H1 (cell line): ENCODE measurements around the gene MTX2. TPM values are rescaled to one million over a fixed set of nuclear protein-coding genes. Genes with fewer than 3 reads are reported as not detected.

Experiments
- CTCF ChIA-PET: fragments of 300-600 bp; sonication (Branson Sonifier 250); formaldehyde crosslinking; loops from one replicate; lab custom pipeline; 2021; ENCODE audit not compliant: partially characterized antibody; lab: Charles Lee
- POLR2A ChIA-PET: fragments of 300-600 bp; sonication (Branson Sonifier 250); formaldehyde crosslinking; loops from one replicate; lab custom pipeline; 2021; ENCODE audit warnings: inconsistent platforms; ENCODE audit not compliant: partially characterized antibody; lab: Charles Lee
- DNase-seq, 2 experiments: peaks; one replicate each; pipeline versions ENCODE4 v3.0.0 to v3.0.0-alpha.2; 2010 to 2022; ENCODE audit warnings: low spot score in 2 of 2, low read depth in 1 of 2, mixed read lengths in 1 of 2
- FAIRE-seq: peaks from 2 replicates; lab custom pipeline; 2011; peaks lifted over from hg19 to GRCh38; lab: Jason Lieb, UNC
- H2AFZ ChIP-seq: 2 replicates; pipeline ENCODE4 v1.8.1; 2012; ENCODE audit warnings: low read length, inconsistent platforms
- H2AK5ac ChIP-seq: 2 replicates; pipeline ENCODE4 v1.6.1; 2013; ENCODE audit warnings: low read depth, low read length
- H2BK120ac ChIP-seq: replicated peaks from 2 replicates; pipeline ENCODE3; 2013; ENCODE audit warnings: low read depth, low read length, inconsistent platforms
- H2BK12ac ChIP-seq: 2 replicates; pipeline ENCODE4 v1.6.1; 2013; ENCODE audit warnings: low read depth, low read length
- H2BK15ac ChIP-seq: 2 replicates; pipeline ENCODE4 v1.6.1; 2013; ENCODE audit warnings: low read length
- H2BK20ac ChIP-seq: 2 replicates; pipeline ENCODE4 v1.6.1; 2013; ENCODE audit warnings: low read length
- H2BK5ac ChIP-seq: 2 replicates; pipeline ENCODE4 v1.6.1; 2013; ENCODE audit warnings: low read depth, low read length
- H3K14ac ChIP-seq: 2 replicates; pipeline ENCODE4 v1.6.1; 2013; ENCODE audit warnings: inconsistent platforms; ENCODE audit not compliant: insufficient read length
- H3K18ac ChIP-seq: 2 replicates; pipeline ENCODE4 v1.6.1; 2013; ENCODE audit warnings: low read length; ENCODE audit errors: extremely low read depth
- H3K23ac ChIP-seq: 2 replicates; pipeline ENCODE4 v1.6.1; 2013; ENCODE audit warnings: inconsistent platforms; ENCODE audit not compliant: insufficient read length
- H3K23me2 ChIP-seq: 2 replicates; pipeline ENCODE4 v1.6.1; 2013; ENCODE audit warnings: low read depth, low read length
- H3K27ac ChIP-seq: 2 replicates; pipeline ENCODE4 v1.6.1; 2011; ENCODE audit warnings: low read depth, low read length, inconsistent platforms
- H3K27me3 ChIP-seq, 4 experiments: replicated peaks in 1 of 4; 1 replicate in 1 of 4; 2 replicates in 3 of 4; pipeline versions ENCODE4 v1.6.1 to v1.8.1; 2011 to 2013; ENCODE audit warnings: low read length in 3 of 4, mild to moderate bottlenecking in 3 of 4, inconsistent platforms in 2 of 4, mixed read lengths in 2 of 4, moderate library complexity in 1 of 4; ENCODE audit not compliant: control insufficient read depth in 3 of 4, insufficient read depth in 3 of 4; ENCODE audit errors: extremely low read depth in 1 of 4
- H3K36me3 ChIP-seq, 4 experiments: 2 replicates each; pipeline versions ENCODE4 v1.6.1 to v1.8.1; 2011 to 2013; ENCODE audit warnings: mild to moderate bottlenecking in 4 of 4, low read length in 3 of 4, moderate library complexity in 2 of 4, control low read depth in 1 of 4, inconsistent platforms in 1 of 4; ENCODE audit not compliant: insufficient read depth in 4 of 4, control insufficient read depth in 2 of 4
- H3K4ac ChIP-seq: replicated peaks from 2 replicates; pipeline ENCODE3; 2013; ENCODE audit warnings: low read length, low read depth, mixed read lengths, inconsistent platforms; ENCODE audit not compliant: insufficient read length
- H3K4me1 ChIP-seq, 4 experiments: replicated peaks in 1 of 4; 1 replicate in 1 of 4; 2 replicates in 3 of 4; pipeline versions ENCODE4 v1.6.1 to v1.8.1; 2011 to 2013; ENCODE audit warnings: low read length in 3 of 4, inconsistent platforms in 2 of 4, mixed read lengths in 1 of 4; ENCODE audit not compliant: insufficient read depth in 4 of 4, control insufficient read depth in 3 of 4
- H3K4me2 ChIP-seq, 2 experiments: 2 replicates each; pipeline versions ENCODE4 v1.6.1 to v1.8.1; 2011 to 2013; ENCODE audit warnings: low read depth in 2 of 2, low read length in 2 of 2, control low read depth in 1 of 2, inconsistent platforms in 1 of 2, mild to moderate bottlenecking in 1 of 2; ENCODE audit not compliant: insufficient read depth in 1 of 2
- H3K4me3 ChIP-seq, 4 experiments: fragments of 200-600, 300-600 bp in 1 of 4; sonication (generic), shearing (Covaris generic), sonication (Bioruptor Twin) in 1 of 4; 2 replicates each; pipeline versions ENCODE4 v1.5.1 to v1.8.1; 2011 to 2016; ENCODE audit warnings: low read length in 4 of 4, low read depth in 3 of 4, control low read depth in 2 of 4, inconsistent platforms in 2 of 4, mild to moderate bottlenecking in 2 of 4, mixed read lengths in 1 of 4, moderate library complexity in 1 of 4; ENCODE audit not compliant: insufficient read depth in 2 of 4; ENCODE audit errors: extremely low read depth in 1 of 4
- H3K56ac ChIP-seq: replicated peaks from 2 replicates; pipeline ENCODE3; 2013; ENCODE audit warnings: low read depth, mild to moderate bottlenecking, mixed read lengths, low read length, inconsistent platforms; ENCODE audit not compliant: insufficient read length
- H3K79me1 ChIP-seq: 2 replicates; pipeline ENCODE4 v1.6.1; 2013; ENCODE audit warnings: low read depth, low read length, control low read depth
- H3K79me2 ChIP-seq, 2 experiments: 2 replicates each; pipeline versions ENCODE4 v1.6.1 to v1.8.1; 2012 to 2013; ENCODE audit warnings: low read length in 2 of 2, mild to moderate bottlenecking in 2 of 2, inconsistent platforms in 1 of 2; ENCODE audit not compliant: insufficient read depth in 2 of 2, control insufficient read depth in 1 of 2
- H3K9ac ChIP-seq, 4 experiments: replicated peaks in 1 of 4; 1 replicate in 1 of 4; 2 replicates in 3 of 4; pipeline versions ENCODE4 v1.6.1 to v1.8.1; 2011 to 2013; ENCODE audit warnings: low read depth in 3 of 4, low read length in 3 of 4, control low read depth in 2 of 4, mild to moderate bottlenecking in 2 of 4, moderate library complexity in 2 of 4, inconsistent platforms in 1 of 4; ENCODE audit errors: extremely low read depth in 1 of 4
- H3K9me3 ChIP-seq, 2 experiments: 2 replicates each; pipeline versions ENCODE4 v1.6.1 to v1.8.1; 2012 to 2013; ENCODE audit warnings: mild to moderate bottlenecking in 2 of 2, moderate library complexity in 2 of 2, control low read depth in 1 of 2, inconsistent platforms in 1 of 2, low read depth in 1 of 2, low read length in 1 of 2, mixed read lengths in 1 of 2; ENCODE audit not compliant: insufficient read depth in 2 of 2
- H4K20me1 ChIP-seq, 2 experiments: replicated peaks in 1 of 2; 2 replicates each; pipeline versions ENCODE3 to v1.8.1; 2011 to 2013; ENCODE audit warnings: inconsistent platforms in 2 of 2, low read length in 2 of 2, mild to moderate bottlenecking in 1 of 2; ENCODE audit not compliant: insufficient read depth in 2 of 2, control insufficient read depth in 1 of 2
- H4K5ac ChIP-seq: 2 replicates; pipeline ENCODE4 v1.6.1; 2013; ENCODE audit warnings: low read length, low read depth, mixed read lengths, inconsistent platforms; ENCODE audit not compliant: insufficient read length
- H4K8ac ChIP-seq: 2 replicates; pipeline ENCODE4 v1.8.0; 2013; ENCODE audit warnings: mild to moderate bottlenecking, moderate library complexity, low read length, inconsistent platforms; ENCODE audit not compliant: insufficient read depth; ENCODE audit errors: extremely low read depth
- H4K91ac ChIP-seq: replicated peaks from 2 replicates; pipeline ENCODE3; 2013; ENCODE audit warnings: low read length, mixed read lengths, inconsistent platforms; ENCODE audit not compliant: insufficient read length
- ASH2L ChIP-seq: fragments of 200-600, 300-600 bp; sonication (generic); IDR thresholded peaks from one replicate; pipeline ENCODE4 v1.7.1; 2017; ENCODE audit warnings: low read length
- BACH1 ChIP-seq: IDR thresholded peaks from 2 replicates; pipeline ENCODE4 v1.6.1; 2012; ENCODE audit warnings: low read length, improper control_type of control experiment
- BCL11A ChIP-seq, 2 experiments: IDR thresholded peaks; one replicate each; pipeline ENCODE4 v1.6.1; 2011; ENCODE audit warnings: low read depth in 2 of 2, low read length in 2 of 2, mild to moderate bottlenecking in 2 of 2
- HDAC2 ChIP-seq, 2 experiments: fragments of 300-600 bp in 1 of 2; sonication (generic) in 1 of 2; IDR thresholded peaks; 2 replicates each; pipeline ENCODE4 v1.6.1; 2011 to 2012; ENCODE audit warnings: low read depth in 2 of 2, low read length in 2 of 2, mild to moderate bottlenecking in 2 of 2, moderate library complexity in 2 of 2, borderline replicate concordance in 1 of 2, inconsistent platforms in 1 of 2
- JUND ChIP-seq: IDR thresholded peaks from 2 replicates; pipeline ENCODE4 v1.6.1; 2011; ENCODE audit warnings: mild to moderate bottlenecking, improper control_type of control experiment, low read length
- KDM5A ChIP-seq: fragments of 200-600 bp; IDR thresholded peaks from 2 replicates; pipeline ENCODE4 v1.7.1; 2012; ENCODE audit warnings: mild to moderate bottlenecking, low read length, inconsistent platforms, mixed read lengths
- NRF1 ChIP-seq: IDR thresholded peaks from 2 replicates; pipeline ENCODE4 v1.6.1; 2011; ENCODE audit warnings: mild to moderate bottlenecking, low read depth, low read length, improper control_type of control experiment
- SIX5 ChIP-seq: IDR thresholded peaks from 2 replicates; pipeline ENCODE4 v1.6.1; 2011; ENCODE audit warnings: mild to moderate bottlenecking, low read depth, low read length
- SP4 ChIP-seq: IDR thresholded peaks from 2 replicates; pipeline ENCODE4 v1.6.1; 2012; ENCODE audit warnings: low read length, inconsistent platforms
- TAF7 ChIP-seq: optimal IDR thresholded peaks from 2 replicates; pipeline ENCODE3; 2011; ENCODE audit warnings: low read depth, mild to moderate bottlenecking, inconsistent platforms, low read length, moderate library complexity, borderline replicate concordance
- TBP ChIP-seq: IDR thresholded peaks from 2 replicates; pipeline ENCODE4 v1.6.1; 2011; ENCODE audit warnings: low read depth, low read length, improper control_type of control experiment
- YY1 ChIP-seq: IDR thresholded peaks from 2 replicates; pipeline ENCODE4 v1.6.1; 2011; ENCODE audit warnings: low read depth, mild to moderate bottlenecking, low read length
- WGBS, 2 experiments: shearing (Covaris generic) in 1 of 2; methylation state at CpG; one replicate each; pipeline versions ENCODE4 v1.1.6 to v1.1.7; 2013 to 2015; ENCODE audit warnings: low lambda C conversion rate in 2 of 2, mixed read lengths in 2 of 2, inconsistent platforms in 1 of 2, low coverage in 1 of 2, missing lambda C conversion rate in 1 of 2; ENCODE audit not compliant: insufficient replicate concordance in 2 of 2, insufficient coverage in 1 of 2, insufficient read length in 1 of 2; ENCODE audit errors: extremely low coverage in 1 of 2, missing lambda C conversion rate in 1 of 2; 5-methylcytosine and 5-hydroxymethylcytosine counted together
- polyA plus RNA-seq, 7 experiments: library from polyadenylated mRNA; depleted of rRNA in 3 of 7; stranded (reverse) in 5 of 7; unstranded in 2 of 7; fragments of >200 nt in 5 of 7; fragments of 200-250 nt in 2 of 7; gene quantifications; 1 replicate in 5 of 7; 2 replicates in 1 of 7; 4 replicates in 1 of 7; pipeline versions ENCODE4 v1.2.1 to v1.2.3, GENCODE V29; 2011 to 2013; ENCODE audit warnings: missing spikeins in 2 of 7, mixed read lengths in 2 of 7
- total RNA-seq: library from RNA; stranded (reverse); fragmentation: NEBNext Ultra II Directional; extraction: Animal tissue kit (Norgen Biotek cat#: 25700); gene quantifications from 2 replicates; pipeline ENCODE4 v1.2.1, GENCODE V29; 2021
- TF ChIP-seq, protein P1 (sequence below): IDR thresholded peaks from 2 replicates; pipeline ENCODE4 v1.6.1; 2011; ENCODE audit warnings: low read depth, mild to moderate bottlenecking, low read length; ENCODE audit not compliant: insufficient read depth
- TF ChIP-seq, protein P2 (sequence below): IDR thresholded peaks from 2 replicates; pipeline ENCODE4 v1.6.1; 2012; ENCODE audit warnings: inconsistent platforms

The MTX2 gene
- total and polyA plus RNA-seq, 2 of the 8 experiments (the other 6 are each of a cell fraction or from before 2014, with no cell fraction given): 33.5 to 38.3 TPM

DNA sequence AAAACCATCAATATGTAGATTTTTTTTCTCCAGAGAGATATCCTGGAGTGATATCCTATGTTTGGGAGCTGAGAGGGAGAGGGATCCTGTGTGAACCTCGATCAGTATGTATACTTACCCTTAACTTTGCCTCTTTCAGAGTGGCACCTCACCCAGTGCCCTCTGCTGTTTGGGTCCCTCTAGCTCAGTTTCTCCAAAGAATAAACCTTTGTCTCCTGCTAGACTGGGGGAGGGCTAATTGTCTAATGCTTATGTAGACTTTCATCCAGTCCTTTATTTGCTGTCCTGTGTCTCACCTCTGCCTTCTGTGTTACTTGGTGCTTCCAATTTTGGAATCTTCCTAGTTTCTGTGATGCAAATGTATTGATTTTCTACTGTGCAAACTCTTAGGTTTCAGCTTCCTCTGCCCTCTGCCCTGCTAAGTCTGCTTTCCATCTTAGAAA lies 48.4 kb downstream of the MTX2 start:
- H3K4me2 ChIP-seq: no peak overlapping the region
- H3K23ac ChIP-seq: no peak overlapping the region
- no peak overlapping the region for H2BK120ac ChIP-seq
- no peak overlapping the region for H2BK5ac ChIP-seq
- H3K9ac ChIP-seq: no peak overlapping the region
- ChIA-PET CTCF (interaction anchor here (0.6 kb wide), 1 partner anchor 15 kb away, joined by 3 read pairs; no protein-coding TSS in a partner anchor), POLR2A (no interaction called here)
- H2AFZ ChIP-seq: no peak overlapping the region
- no peaks in the 10 kb centered on the region for H3K23me2 ChIP-seq
- no peak overlapping the region for H3K14ac ChIP-seq
- H3K4me3 ChIP-seq: no peak overlapping the region
- no peak overlapping the region for H2BK12ac ChIP-seq
- no peak overlapping the region for H2BK20ac ChIP-seq
- H2AK5ac ChIP-seq: no peak overlapping the region
- no peak overlapping the region for H3K18ac ChIP-seq
- H4K8ac ChIP-seq: no peak overlapping the region
- no peak for FAIRE-seq
- no peaks in the 10 kb centered on the region; a peak in 1 of 8 replicates for H3K36me3 ChIP-seq
- H4K5ac ChIP-seq: no peak overlapping the region
- 0 out of 4 replicates have a peak, but pooled peaks cover 0 to 3% of the 10 kb centered on the region in 2 experiments for H3K79me2 ChIP-seq
- no peaks in the 10 kb centered on the region for H3K27me3 ChIP-seq
- H3K9me3 ChIP-seq: no peaks in the 10 kb centered on the region
- no peak overlapping the region for H4K91ac ChIP-seq
- no peak overlapping the region for H3K27ac ChIP-seq
- no peak overlapping the region for H3K4ac ChIP-seq
- peaks cover 0 to 2% of the 10 kb centered on the region in 2 experiments for H4K20me1 ChIP-seq
- H3K79me1 ChIP-seq: peaks cover 2% of the 10 kb centered on the region; the same call in 1 of the 2 replicates
- H3K56ac ChIP-seq: no peak overlapping the region
- no peak overlapping the region for H2BK15ac ChIP-seq
- DNase-seq: no peak
- H3K4me1 ChIP-seq: peaks cover 0 to 7% (median 4%) of the 10 kb centered on the region in 4 experiments; a peak in 3 of 7 replicates
- 70% methylated on average over 1 of the region's 1 CpG; no CpG with 5 or more reads in 1 of the 2 experiments for WGBS, 2 experiments
- TF ChIP-seq, protein P1, sequence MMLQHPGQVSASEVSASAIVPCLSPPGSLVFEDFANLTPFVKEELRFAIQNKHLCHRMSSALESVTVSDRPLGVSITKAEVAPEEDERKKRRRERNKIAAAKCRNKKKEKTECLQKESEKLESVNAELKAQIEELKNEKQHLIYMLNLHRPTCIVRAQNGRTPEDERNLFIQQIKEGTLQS: no peak
- no peak for TF ChIP-seq YY1
- TF ChIP-seq SP4: no peak
- no peak for TF ChIP-seq TBP
- TF ChIP-seq KDM5A: no peak
- TF ChIP-seq ASH2L: no peak
- TF ChIP-seq TAF7: no peak
- TF ChIP-seq JUND: no peak
- TF ChIP-seq BACH1: no peak
- TF ChIP-seq, protein P2, sequence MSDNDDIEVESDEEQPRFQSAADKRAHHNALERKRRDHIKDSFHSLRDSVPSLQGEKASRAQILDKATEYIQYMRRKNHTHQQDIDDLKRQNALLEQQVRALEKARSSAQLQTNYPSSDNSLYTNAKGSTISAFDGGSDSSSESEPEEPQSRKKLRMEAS: no peak
- no peak for TF ChIP-seq SIX5
- TF ChIP-seq BCL11A (IDR thresholded peaks at IDR 0.05; ENCODE audit: low read depth in 2 of 2, low read length in 2 of 2): no peak
- no peak for TF ChIP-seq NRF1
- no peak for TF ChIP-seq HDAC2 (IDR thresholded peaks at IDR 0.05; ENCODE audit: borderline replicate concordance in 1 of 2, low read depth in 2 of 2, low read length in 2 of 2)
